Measurements from ENCODE around the gene TBL2. TPM values are rescaled to one million over a fixed set of nuclear protein-coding genes. Genes with fewer than 3 reads are reported as not detected.
A peak's percentile ranks its signal among the peaks of the same experiment; 100 is the strongest.
"Not testable (repeated sequence)": the region's sequence is repeated elsewhere in the genome, so short reads cannot be mapped to it uniquely, and the experiment has no call there.

Gene TBL2
- total RNA-seq, 1 experiment from 2014 or later, result 32.3 TPM

DNA sequence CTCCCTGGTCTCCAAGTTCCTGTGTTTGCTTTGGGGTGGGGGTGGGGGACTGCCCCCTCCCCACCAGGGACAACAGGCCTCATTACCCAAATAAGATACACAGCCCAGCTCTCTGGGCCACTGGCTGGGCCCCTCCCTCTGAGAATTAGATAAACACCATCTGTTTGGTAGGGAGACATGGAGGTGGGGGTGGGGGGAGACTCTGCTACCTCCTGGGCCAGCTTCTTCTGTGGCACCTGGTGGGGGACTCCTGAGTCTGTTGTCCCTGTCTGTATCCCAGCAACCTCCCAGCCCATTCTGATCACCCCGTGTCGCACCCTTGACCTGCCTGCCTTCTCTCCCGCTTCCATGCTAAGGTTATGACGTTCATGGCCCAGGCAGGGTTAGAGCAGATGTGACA lies 40.2 kb upstream of the TBL2 start (continued):
- TF ChIP-seq, protein P1, sequence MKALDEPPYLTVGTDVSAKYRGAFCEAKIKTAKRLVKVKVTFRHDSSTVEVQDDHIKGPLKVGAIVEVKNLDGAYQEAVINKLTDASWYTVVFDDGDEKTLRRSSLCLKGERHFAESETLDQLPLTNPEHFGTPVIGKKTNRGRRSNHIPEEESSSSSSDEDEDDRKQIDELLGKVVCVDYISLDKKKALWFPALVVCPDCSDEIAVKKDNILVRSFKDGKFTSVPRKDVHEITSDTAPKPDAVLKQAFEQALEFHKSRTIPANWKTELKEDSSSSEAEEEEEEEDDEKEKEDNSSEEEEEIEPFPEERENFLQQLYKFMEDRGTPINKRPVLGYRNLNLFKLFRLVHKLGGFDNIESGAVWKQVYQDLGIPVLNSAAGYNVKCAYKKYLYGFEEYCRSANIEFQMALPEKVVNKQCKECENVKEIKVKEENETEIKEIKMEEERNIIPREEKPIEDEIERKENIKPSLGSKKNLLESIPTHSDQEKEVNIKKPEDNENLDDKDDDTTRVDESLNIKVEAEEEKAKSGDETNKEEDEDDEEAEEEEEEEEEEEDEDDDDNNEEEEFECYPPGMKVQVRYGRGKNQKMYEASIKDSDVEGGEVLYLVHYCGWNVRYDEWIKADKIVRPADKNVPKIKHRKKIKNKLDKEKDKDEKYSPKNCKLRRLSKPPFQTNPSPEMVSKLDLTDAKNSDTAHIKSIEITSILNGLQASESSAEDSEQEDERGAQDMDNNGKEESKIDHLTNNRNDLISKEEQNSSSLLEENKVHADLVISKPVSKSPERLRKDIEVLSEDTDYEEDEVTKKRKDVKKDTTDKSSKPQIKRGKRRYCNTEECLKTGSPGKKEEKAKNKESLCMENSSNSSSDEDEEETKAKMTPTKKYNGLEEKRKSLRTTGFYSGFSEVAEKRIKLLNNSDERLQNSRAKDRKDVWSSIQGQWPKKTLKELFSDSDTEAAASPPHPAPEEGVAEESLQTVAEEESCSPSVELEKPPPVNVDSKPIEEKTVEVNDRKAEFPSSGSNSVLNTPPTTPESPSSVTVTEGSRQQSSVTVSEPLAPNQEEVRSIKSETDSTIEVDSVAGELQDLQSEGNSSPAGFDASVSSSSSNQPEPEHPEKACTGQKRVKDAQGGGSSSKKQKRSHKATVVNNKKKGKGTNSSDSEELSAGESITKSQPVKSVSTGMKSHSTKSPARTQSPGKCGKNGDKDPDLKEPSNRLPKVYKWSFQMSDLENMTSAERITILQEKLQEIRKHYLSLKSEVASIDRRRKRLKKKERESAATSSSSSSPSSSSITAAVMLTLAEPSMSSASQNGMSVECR (CRISPR knock-in tag; IDR thresholded peaks at IDR 0.05; ENCODE audit: borderline replicate concordance), result no peak
- TF ChIP-seq NFE2L1 (CRISPR knock-in tag; IDR thresholded peaks at IDR 0.05) (no peak), ZNF317 (CRISPR knock-in tag; IDR thresholded peaks at IDR 0.05; ENCODE audit: borderline replicate concordance, low read depth) (no peak), TEAD4 (CRISPR knock-in tag; IDR thresholded peaks at IDR 0.05) (no peak), ZBTB21 (CRISPR knock-in tag; IDR thresholded peaks at IDR 0.05; ENCODE audit: borderline replicate concordance) (no peak), CREM (CRISPR knock-in tag; IDR thresholded peaks at IDR 0.05) (no peak), NR2C2 (CRISPR knock-in tag; IDR thresholded peaks at IDR 0.05) (no peak)
- TF ChIP-seq, protein P2, sequence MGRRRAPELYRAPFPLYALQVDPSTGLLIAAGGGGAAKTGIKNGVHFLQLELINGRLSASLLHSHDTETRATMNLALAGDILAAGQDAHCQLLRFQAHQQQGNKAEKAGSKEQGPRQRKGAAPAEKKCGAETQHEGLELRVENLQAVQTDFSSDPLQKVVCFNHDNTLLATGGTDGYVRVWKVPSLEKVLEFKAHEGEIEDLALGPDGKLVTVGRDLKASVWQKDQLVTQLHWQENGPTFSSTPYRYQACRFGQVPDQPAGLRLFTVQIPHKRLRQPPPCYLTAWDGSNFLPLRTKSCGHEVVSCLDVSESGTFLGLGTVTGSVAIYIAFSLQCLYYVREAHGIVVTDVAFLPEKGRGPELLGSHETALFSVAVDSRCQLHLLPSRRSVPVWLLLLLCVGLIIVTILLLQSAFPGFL (CRISPR knock-in tag; IDR thresholded peaks at IDR 0.05; ENCODE audit: borderline replicate concordance), result no peak
- TF ChIP-seq, protein P3, sequence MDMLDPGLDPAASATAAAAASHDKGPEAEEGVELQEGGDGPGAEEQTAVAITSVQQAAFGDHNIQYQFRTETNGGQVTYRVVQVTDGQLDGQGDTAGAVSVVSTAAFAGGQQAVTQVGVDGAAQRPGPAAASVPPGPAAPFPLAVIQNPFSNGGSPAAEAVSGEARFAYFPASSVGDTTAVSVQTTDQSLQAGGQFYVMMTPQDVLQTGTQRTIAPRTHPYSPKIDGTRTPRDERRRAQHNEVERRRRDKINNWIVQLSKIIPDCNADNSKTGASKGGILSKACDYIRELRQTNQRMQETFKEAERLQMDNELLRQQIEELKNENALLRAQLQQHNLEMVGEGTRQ (CRISPR knock-in tag; IDR thresholded peaks at IDR 0.05), result no peak

DNA sequence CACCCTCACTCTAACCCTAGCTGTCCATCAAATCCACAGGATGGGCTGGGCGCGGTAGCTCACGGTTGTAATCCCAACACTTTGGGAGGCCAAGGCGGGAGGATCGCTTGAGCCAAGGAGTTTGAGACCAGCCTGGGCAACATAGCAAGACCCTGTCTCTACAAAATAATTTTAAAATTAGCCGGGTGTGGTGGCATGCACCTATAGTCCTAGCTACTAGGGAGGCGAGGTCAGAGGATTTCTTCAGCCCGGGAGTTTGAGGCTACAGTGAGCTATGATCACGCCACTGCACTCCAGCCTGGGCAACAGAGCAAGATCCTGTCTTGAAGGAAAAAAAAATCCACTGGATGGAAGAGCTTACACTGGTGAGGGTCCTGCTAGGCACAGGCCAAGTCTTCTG lies 39.1 kb upstream of the TBL2 start:
- POLR2A ChIA-PET, result not testable (repeated sequence)

DNA sequence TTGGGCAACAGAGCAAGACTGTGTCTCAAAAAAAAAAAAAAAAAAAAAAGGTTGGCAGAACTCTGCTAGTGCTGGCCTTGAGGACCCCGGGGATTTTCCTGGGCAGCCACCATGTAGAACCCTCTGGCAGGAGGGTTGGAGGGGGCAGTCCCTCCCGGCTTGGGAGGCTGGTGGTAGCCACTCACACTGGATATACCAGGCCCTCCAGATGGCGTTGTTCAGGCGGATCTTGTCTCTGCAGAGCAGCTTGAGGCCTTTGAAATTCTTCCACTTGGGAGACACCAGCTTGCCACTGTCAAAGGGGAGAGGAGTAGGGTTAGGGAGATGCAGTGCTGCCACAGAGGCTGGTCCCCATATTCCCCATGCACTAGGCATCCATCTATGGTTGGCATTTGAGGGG lies 37.5 kb upstream of the TBL2 start:
- H3K9me3 Mint-ChIP-seq, result no peaks in the 10 kb centered on the region
- ChIA-PET POLR2A (interaction anchor here (0.7 kb wide), 1 partner anchor 284 kb away, joined by 10 read pairs; no protein-coding TSS in a partner anchor), CTCF (interaction anchor here (0.6 to 6.9 kb wide), 12 partner anchors 9 to 478 kb away, joined by 3 to 53 read pairs (median 4); no protein-coding TSS in a partner anchor)
- H3K27me3 Mint-ChIP-seq (ENCODE audit: low read depth), result no peaks in the 10 kb centered on the region
- H3K4me3 Mint-ChIP-seq, result no peak overlapping the region
- peak; percentile 67 for ATAC-seq
- H3K36me3 Mint-ChIP-seq, result no peaks in the 10 kb centered on the region
- no peak for DNase-seq (ENCODE audit: low spot score)
- no peak overlapping the region for H3K27ac Mint-ChIP-seq
- TF ChIP-seq ZNF263 (CRISPR knock-in tag; IDR thresholded peaks at IDR 0.05; ENCODE audit: low read depth) (no peak), JUN (CRISPR knock-in tag; IDR thresholded peaks at IDR 0.05) (no peak), FOXJ3 (CRISPR knock-in tag; IDR thresholded peaks at IDR 0.05; ENCODE audit: borderline replicate concordance) (no peak), GRHL2 (CRISPR knock-in tag; IDR thresholded peaks at IDR 0.05; ENCODE audit: insufficient replicate concordance, severe bottlenecking) (no peak), ZBTB21 (CRISPR knock-in tag; IDR thresholded peaks at IDR 0.05; ENCODE audit: borderline replicate concordance) (no peak), PRRX2 (CRISPR knock-in tag; IDR thresholded peaks at IDR 0.05) (no peak), ZNF317 (CRISPR knock-in tag; IDR thresholded peaks at IDR 0.05; ENCODE audit: borderline replicate concordance, low read depth) (no peak)
- TF ChIP-seq, protein P4, sequence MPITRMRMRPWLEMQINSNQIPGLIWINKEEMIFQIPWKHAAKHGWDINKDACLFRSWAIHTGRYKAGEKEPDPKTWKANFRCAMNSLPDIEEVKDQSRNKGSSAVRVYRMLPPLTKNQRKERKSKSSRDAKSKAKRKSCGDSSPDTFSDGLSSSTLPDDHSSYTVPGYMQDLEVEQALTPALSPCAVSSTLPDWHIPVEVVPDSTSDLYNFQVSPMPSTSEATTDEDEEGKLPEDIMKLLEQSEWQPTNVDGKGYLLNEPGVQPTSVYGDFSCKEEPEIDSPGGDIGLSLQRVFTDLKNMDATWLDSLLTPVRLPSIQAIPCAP (CRISPR knock-in tag; IDR thresholded peaks at IDR 0.05), result no peak
- TF ChIP-seq, protein P5, sequence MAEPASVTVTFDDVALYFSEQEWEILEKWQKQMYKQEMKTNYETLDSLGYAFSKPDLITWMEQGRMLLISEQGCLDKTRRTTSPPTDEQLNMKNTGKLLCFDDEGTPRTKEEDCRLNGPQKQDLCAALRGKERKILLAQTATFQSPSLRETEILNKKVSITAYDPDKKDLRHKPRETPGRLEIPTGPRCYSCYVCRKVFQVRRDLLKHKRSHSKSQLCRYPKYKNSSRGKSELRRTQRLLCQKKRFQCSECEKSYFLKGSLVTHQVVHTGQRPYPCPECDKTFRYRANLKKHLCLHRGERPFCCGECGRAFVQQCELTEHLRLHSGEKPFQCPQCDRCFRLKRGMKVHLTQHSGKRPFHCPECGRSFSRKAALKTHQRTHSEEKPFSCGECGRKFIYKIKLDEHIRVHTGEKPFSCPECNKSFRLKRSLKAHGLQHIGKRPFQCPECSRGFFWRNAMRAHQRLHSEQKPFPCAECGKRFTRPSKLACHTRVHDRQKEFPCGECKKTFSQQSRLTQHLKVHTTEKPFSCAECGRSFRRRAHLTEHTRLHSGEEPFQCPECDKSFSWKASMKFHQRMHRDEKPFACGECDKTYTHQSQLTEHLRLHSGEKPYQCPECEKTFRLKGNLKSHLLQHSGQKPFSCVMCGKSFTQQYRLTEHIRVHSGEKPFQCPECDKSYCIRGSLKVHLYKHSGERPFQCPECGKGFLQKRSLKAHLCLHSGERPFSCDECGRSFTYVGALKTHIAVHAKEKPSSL (CRISPR knock-in tag; conservative IDR thresholded peaks at IDR 0.05), result no peak
- TF ChIP-seq, protein P6, sequence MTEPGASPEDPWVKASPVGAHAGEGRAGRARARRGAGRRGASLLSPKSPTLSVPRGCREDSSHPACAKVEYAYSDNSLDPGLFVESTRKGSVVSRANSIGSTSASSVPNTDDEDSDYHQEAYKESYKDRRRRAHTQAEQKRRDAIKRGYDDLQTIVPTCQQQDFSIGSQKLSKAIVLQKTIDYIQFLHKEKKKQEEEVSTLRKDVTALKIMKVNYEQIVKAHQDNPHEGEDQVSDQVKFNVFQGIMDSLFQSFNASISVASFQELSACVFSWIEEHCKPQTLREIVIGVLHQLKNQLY (CRISPR knock-in tag; IDR thresholded peaks at IDR 0.05), result no peak
- TF ChIP-seq, protein P7, sequence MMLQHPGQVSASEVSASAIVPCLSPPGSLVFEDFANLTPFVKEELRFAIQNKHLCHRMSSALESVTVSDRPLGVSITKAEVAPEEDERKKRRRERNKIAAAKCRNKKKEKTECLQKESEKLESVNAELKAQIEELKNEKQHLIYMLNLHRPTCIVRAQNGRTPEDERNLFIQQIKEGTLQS (CRISPR knock-in tag; conservative IDR thresholded peaks at IDR 0.05), result no peak
- H3K4me1 Mint-ChIP-seq, result peaks cover 9% of the 10 kb centered on the region

More for the DNA sequence above, 39.1 kb upstream of the TBL2 start:
- H3K4me1 Mint-ChIP-seq, result peaks cover 10% of the 10 kb centered on the region
- H3K27me3 Mint-ChIP-seq (ENCODE audit: low read depth); H3K36me3 Mint-ChIP-seq; H3K9me3 Mint-ChIP-seq; H3K4me3 Mint-ChIP-seq; DNase-seq (ENCODE audit: low spot score); H3K27ac Mint-ChIP-seq; ATAC-seq: not testable (repeated sequence)
- CTCF ChIA-PET, result interaction anchor here (1.9 to 6.9 kb wide), 2 partner anchors 9 to 10 kb away, joined by 5 to 53 read pairs; no protein-coding TSS in a partner anchor
- peak; percentile 61 for TF ChIP-seq ZNF121 (CRISPR knock-in tag; IDR thresholded peaks at IDR 0.05)

DNA sequence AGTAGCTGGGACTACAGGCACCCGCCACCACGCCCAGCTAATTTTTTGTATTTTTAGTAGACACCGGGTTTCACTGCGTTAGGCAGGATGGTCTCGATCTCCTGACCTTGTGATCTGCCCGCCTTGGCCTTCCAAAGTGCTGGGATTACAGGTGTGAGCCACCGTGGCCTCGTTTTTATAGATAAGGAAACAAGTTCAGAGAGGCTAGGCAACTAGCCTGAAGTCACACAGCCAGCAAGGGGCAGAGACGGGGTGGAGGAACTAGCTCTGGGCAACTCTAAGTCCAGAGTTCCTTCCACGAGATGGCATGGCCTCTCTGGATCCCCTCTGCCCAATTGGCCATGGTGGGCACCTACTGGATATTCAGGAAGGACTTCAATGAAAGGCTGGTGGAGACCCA lies 36.6 kb upstream of the TBL2 start:
- not testable (repeated sequence) for H3K36me3 Mint-ChIP-seq; H3K4me1 Mint-ChIP-seq; H3K9me3 Mint-ChIP-seq; H3K27ac Mint-ChIP-seq; ATAC-seq; H3K4me3 Mint-ChIP-seq; DNase-seq (ENCODE audit: low spot score); H3K27me3 Mint-ChIP-seq (ENCODE audit: low read depth)
- ChIA-PET POLR2A (interaction anchor here (0.9 kb wide), 1 partner anchor 110 kb away, joined by 6 read pairs; no protein-coding TSS in a partner anchor), CTCF (interaction anchor here (0.6 to 6.9 kb wide), 9 partner anchors 8 to 479 kb away, joined by 3 to 53 read pairs (median 5); partner anchors contain the start of gene VPS37D)
